Measurements from ENCODE around the gene UGT1A9.
"Not testable (repeated sequence)": the region's sequence is repeated elsewhere in the genome, so short reads cannot be mapped to it uniquely, and the experiment has no call there.

Gene UGT1A9

DNA sequence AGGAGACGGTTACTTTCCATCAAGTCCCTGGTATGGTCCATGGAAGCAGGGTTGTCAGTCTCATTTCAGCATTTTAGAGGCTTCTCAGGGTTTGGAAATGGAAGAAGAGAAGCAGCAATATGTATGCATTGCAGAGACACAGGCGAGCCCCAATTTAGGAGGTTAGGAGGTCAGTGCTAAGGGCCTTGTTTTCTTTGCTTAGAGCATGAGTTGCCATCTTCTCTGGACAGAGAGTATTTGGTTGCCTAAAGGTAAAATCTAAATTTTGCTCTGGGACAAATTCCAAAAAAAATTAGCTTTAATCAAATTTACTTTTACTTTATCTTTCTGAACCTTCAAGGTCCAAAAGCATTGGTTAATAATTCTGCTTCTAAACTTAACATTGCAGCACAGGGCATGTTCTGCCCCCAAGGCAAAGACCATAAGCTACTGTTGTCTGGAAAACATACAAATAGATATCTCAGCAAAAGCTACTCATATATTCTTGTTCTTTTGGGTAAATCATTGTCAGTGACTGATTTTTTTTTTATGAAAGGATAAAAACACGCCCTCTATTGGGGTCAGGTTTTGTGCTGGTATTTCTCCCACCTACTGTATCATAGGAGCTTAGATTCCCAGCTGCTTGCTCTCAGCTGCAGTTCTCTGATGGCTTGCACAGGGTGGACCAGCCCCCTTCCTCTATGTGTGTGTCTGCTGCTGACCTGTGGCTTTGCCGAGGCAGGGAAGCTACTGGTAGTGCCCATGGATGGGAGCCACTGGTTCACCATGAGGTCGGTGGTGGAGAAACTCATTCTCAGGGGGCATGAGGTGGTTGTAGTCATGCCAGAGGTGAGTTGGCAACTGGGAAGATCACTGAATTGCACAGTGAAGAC lies at the start of gene UGT1A9:
UGT1A9 (plus strand) TSS at position 609 of the 872 bp plus-strand sequence; CDS start at position 646, 37 bp downstream.
- DNase-seq = no peak

DNA sequence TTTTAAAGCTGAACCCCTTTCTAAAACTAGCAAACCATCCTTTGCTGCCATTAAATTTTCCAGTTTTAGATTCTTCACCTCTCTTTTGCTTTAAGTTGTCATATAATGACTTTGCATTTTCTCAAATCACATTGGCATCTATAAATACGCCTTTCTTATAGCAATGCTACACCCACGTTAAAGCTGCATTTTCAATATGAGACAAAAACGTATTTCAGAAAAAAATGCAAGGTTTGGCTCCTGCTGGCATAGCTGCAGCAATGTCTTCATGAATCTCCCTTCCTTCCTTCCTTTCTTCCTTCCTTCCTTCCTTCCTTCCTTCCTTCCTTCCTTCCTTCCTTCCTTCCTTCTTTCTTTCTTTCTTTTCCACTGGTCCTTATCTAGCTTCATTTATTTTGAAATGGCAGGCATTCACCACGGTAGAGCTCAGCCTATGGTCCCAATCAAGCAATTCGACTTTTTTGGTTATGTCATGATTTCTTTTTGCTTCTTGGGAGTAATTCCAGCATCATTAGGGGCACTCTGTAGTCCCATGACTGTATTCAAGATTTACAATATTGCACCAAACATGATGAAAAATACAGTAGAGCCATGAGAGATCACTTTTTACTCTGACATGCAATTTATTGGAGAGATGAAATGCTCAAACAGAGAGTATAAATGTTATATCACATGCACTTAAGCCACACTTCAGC lies 44.2 kb upstream of the UGT1A9 start:
- DNase-seq = no peak

GRCh38 chr2:233636306-233636705 lies 35.4 kb upstream of the UGT1A9 start, which contains the start of gene UGT1A10:
Gene UGT1A10, plus strand, starts transcription at chr2:233636448. Its CDS starts 75 bp downstream, at chr2:233636523.
- DNase-seq = not testable (repeated sequence)

GRCh38 chr2:233638836-233639235 lies 32.9 kb upstream of the UGT1A9 start:
- no peak for DNase-seq

GRCh38 chr2:233639860-233640259 lies 31.8 kb upstream of the UGT1A9 start:
- no peak for DNase-seq

GRCh38 chr2:233643128-233643527 lies 28.6 kb upstream of the UGT1A9 start:
- no peak for DNase-seq

DNA sequence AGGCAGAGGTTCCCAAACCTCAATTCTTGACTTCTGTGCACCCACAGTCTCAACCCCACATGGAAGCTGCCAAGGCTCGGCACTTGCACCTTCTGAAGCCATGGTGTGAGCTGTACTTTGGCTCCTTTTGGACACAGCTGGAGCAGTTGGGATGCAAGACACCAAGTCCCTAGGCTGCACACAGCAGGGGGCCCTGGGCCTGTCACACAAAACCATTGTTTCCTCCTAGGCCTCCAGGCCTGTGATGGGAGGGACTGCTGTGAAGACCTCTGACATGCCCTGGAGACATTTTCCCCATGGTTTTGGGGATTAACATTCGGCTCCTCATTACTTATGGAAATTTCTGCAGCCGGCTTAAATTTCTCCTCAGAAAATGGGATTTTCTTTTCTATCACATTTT lies 25.7 kb upstream of the UGT1A9 start:
- DNase-seq = not testable (repeated sequence)

DNA sequence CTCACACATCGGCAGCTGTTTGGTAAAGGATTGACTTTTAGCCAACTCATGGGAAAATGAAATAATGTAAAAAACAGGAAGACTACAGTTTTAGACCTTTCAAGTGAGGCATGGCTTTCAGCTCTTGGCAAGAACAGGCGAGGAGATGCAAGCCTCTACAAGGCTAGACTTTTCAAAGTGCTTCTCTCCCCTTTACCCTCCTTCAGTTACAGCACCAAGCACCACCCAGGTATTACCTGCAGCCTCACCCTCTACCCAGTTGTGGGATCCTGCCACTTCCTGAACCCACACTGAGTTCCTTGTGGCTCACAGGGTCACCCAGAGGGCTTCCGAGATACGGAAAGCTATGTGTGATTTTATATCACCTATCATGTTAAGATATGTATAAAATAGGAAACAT lies 20.7 kb upstream of the UGT1A9 start:
- no peak for DNase-seq

DNA sequence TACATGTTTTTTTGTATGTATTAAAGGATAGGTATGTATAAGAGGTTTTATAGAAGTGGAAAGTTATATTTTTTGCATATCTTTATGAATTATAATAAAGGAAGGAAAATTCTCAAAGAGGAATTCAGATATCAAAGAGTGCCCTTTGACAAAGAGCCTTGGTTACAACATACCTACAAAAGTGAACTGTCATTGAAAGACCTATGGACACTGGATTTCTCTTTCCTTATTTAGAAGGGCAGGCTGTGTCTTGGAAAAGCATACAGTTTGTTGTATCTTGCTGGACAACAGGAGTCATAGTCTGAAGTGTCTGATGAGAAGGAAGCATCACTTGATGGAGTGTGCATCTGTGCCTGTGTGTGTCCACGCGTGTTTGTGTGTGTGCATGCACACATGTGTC lies 20.3 kb upstream of the UGT1A9 start:
- DNase-seq = no peak

- DNase-seq = no peak
Measured at GRCh38 chr2:233654501-233654900, 17.2 kb upstream of the UGT1A9 start.

DNA sequence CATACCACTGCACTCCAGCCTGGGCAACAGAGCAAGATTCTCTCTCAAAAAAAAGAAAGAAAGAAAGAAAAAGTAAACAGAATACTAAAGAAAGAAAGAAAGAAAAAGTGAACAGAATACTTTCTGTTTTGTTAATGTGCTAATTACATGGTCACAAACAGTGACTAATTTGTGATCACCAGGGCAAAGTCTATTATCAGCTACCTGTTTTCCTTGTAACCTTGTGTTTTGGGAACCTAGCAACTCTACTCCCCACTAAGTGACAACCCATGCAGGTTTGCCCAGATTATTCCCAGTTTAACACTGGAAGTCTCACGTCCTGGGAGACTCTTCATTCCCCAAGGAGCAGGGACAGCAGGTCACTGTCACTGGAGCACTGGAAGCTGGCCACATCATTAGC lies 16.7 kb upstream of the UGT1A9 start:
- no peak for DNase-seq

GRCh38 chr2:233655943-233656342 lies 15.8 kb upstream of the UGT1A9 start:
- DNase-seq = not testable (repeated sequence)

DNA sequence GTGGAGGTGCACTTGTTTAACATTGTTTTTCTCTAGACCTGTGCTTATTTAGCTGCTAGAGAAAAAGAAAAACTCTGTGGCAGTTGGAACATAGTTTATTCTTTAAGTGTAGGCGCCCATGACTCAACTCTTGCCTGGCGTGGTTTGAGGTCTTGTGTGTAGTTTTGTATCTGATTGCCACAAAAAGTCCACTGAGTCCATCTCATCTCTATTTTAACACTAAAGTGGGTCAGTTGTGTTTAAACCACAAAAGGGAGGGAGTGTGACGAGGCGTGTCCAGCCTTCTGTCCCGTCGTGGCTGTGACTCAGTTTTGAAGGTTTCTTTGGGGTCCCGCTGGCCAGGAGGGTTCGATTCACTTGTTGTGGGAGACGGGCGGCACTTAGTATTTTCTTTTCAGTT lies 15.3 kb upstream of the UGT1A9 start:
- DNase-seq = no peak

DNA sequence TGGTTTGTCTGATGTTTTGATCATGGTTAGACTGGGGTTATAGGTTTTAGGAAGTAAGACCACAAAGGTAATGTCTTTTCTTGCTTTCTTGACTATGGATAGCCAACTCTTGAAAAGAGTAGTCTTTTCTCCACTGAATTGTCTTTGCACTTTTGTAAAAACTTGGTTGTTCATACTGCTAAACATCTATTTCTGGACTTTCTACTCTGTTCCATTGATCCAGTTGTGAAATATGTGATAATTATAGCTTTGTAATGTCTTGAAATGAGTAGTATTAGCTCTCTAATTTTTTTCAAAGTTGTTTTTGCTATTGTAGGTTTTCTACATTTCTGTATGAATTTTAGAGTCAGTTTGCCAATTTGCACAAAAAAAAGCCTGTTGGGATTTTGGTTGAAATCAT lies 13.1 kb upstream of the UGT1A9 start:
- DNase-seq = no peak

GRCh38 chr2:233663911-233664310 lies 7.8 kb upstream of the UGT1A9 start:
- DNase-seq = no peak

DNA sequence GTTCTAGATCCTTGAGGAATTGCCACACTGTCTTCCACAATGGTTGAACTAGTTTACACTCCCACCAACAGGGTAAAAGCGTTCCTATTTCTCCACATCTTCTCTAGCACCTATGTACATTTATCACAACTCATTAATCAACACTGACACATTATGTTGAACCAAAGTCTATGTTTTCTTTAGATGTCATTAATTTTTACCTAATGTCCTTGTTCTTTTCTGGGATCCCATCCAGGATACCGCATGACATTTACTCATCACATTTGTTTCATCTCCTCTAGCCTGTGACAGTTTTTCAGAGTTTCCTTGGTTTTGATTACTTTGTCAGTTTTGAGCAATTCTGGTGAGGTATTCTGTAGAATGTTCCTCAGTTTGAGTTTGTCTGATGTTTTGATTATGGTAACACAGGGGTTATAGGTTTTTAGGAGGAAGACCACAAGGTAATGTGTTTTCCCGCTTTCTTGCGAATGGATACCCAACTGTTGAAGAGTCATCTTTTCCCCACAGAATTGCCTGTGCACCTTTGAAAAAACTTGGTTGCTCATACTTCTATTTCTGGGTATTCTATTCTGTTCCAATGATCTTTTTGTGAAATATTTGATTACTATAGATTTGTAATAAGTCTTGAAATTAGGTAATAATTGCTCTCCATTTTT lies 3.0 kb upstream of the UGT1A9 start:
- no peak for DNase-seq

GRCh38 chr2:233672886-233673285 lies 1.2 kb downstream of the UGT1A9 start:
- no peak for DNase-seq

DNA sequence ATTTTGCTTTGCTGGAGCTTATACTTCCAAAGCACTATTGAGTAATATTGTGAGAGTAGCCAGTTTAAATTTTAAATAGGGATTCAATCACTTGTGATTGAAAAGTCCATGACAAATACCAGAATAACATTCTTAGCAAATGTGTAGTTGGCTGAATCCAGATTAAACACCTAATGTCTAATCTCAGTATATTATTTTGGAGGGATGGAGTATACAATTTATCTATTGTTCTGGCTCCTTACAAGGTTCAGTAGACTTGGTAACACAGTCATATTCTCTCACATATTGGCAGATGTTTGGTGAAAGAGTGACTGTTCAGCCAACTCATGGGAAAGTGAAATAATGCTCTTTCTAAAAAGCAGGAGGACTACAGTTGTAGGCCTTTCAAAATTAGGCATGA lies 2.2 kb downstream of the UGT1A9 start:
- DNase-seq = no peak

GRCh38 chr2:233674314-233674713 lies 2.6 kb downstream of the UGT1A9 start:
- DNase-seq = no peak

- DNase-seq = no peak
Measured at GRCh38 chr2:233674995-233675394, 3.3 kb downstream of the UGT1A9 start.

DNA sequence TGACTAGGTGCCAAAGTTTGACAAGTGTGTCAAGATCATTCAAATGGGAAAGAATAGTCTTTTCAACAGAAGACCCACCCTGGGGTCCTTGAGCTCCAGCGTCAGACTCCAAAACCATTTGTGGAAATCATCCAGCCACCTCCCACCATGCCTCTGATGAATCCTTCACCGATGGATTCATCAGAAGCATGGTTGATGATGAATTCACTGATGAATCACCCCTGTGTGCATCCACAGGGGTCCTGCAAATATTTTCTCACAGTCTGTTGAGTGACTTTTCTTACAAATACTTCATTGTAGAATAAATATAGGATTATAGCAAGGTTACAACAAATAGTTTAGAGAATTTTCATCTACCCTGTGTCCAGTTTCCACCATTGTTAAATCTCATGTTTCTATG lies 4.3 kb downstream of the UGT1A9 start:
- no peak for DNase-seq

GRCh38 chr2:233679196-233679595 lies 7.5 kb downstream of the UGT1A9 start:
- DNase-seq = no peak

DNA sequence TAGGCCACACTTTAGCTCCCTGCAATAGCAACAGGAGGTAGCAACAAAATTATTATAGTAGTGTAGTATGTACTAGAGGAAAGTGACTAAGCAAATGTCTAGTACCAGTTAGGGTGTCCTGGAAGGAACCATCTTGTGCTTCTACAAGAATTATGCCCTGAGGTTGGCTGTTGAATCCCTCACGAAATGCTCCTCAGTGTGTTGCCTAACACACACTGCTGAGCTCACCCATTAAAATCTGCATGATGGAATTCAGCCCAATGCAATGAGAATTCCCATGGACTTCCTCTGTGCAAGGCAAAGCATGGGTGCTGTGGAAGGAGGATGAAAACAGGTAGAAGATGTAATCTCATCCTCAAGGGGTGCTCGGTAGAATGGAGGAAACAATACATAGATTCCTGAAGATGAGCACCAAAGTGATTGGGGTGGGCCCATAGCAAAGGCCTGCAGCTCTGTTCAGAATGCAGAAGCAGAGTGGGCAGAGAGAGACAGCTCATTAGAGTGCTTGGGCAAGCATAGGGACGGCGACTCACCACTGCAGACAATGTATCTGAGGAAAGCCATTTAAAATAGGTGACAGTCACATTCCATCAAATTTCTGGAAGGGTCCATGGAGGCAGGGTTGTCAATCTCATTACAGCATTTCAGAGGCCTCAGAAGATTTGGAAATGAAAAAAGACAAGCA lies 8.8 kb downstream of the UGT1A9 start:
- no peak for DNase-seq
